ENCODE results near the gene DDX46.

- no peak for TF ChIP-seq CEBPB (IDR thresholded peaks at IDR 0.05)
- no peak for TF ChIP-seq TEAD4 (IDR thresholded peaks at IDR 0.05)
- no peak for TF ChIP-seq USF1 (IDR thresholded peaks at IDR 0.05)
- peak; percentile 22 for TF ChIP-seq RAD21 (IDR thresholded peaks at IDR 0.05; ENCODE audit: low read depth)
- no peak for TF ChIP-seq TAF1 (IDR thresholded peaks at IDR 0.05; ENCODE audit: low read depth)
These were observed 92.8 kb downstream of the DDX46 start for GRCh38 chr5:134851307-134851923.
